ENCODE measurements around the gene CACNA2D1.
A peak's percentile ranks its signal among the peaks of the same experiment; 100 is the strongest.

CACNA2D1 gene

DNA sequence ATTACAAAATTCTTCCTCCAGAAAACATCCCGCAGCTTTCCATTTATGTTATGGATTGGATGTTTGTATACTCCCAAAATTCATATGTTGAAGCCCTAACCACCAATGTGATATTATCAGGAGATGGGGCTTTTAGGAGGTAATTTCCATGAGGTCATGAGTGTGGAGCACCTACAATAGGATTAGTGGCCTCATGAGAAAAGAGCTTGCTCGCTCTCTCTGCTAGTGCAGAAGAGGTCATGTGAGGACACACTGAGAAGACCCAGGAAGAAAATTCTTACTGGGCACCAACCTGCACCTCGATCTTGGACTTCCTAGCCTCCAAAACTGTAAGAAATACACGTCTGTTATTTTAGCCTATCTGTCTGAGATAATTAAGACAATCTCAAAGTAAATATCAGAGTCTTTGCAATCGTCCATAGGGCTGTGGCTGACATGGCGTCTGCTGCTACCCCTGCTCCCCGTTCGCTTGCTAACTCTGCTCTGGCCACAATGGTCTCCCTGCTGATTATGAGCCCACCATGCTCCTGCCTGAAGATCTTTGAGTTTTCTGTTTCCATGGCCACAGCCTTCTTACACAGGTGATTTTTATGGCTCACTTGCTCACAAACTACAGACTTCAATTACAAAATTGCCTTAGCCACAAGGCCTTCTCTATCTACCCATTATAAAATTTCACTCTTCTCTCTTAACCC lies 333.3 kb downstream of the CACNA2D1 start:
- no peak for DNase-seq (ENCODE audit: low spot score)

DNA sequence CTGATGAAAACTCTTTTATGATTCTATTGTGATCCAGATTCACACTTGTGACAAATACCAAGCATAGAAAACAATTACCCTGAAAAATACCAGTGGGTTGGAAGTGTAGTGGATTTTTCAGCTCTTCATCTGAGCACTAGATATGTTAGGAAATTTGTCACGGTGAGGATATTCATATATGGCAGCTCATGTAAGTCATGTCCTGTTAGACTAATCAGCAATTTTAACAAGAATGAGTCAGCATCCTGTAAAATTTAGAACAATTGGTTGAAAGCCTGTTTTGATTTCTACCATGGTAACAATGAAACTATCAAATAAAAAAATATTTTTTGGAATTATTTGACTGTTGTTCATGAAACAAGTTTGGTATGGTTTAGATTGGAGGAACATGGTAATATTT lies 334.3 kb downstream of the CACNA2D1 start:
- no peak for DNase-seq (ENCODE audit: low spot score)

DNA sequence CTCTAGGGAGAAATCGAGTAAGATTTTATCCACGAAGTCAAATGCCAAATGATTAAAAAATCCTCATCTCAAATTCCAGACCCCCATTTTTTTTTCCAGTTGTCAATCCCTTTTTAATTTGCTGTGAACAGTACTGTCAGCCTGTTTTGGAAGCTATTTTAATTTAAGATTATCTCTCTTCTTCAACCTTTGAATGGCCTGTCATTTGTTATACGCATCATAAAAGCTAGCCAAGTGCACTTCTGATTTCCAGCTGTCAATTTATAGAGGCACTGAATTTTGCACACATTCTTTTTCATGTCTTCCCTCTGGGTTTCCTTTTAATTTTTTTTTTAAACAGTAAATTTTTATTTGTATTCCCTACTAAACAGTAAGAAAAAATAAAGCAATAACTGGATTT lies 337.4 kb downstream of the CACNA2D1 start:
- DNase-seq (ENCODE audit: low spot score) = no peak

DNA sequence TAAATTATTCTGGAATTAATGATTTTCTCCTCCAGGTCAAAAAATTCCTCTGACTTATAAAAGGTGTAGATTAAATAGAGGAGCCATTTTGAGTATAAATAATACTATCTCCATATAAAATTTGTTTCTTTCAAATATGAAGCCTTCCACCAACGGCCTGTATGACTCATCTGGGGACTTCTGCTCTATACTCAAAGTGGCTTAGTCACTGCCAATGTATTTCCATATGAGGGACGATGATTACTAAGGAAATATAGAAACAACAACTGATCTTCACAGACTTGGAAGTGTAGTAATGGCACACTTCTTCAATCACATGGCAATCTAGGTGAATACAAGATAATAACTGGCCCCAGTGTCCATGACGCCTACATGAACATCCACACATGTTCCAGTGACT lies 338.1 kb downstream of the CACNA2D1 start:
- no peak for DNase-seq (ENCODE audit: low spot score)

DNA sequence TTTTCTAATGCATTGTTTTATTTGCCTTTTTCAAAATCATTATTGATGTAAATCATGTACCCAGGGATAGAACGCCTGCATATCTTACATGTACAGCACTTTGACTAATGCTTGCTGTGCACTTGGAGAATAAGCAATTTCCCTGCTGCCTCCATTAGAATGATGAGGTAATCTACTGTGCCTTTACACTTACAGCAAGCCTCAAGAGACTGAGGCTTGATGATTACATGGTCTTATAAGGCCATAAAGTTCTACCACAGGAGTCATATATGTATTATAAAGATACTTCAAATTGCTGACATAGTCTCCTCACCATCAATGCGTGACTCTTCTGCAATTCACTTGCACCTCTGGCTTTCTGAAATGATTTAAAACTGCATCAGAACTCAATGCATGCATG lies 345.2 kb downstream of the CACNA2D1 start:
- no peak for DNase-seq (ENCODE audit: low spot score)

DNA sequence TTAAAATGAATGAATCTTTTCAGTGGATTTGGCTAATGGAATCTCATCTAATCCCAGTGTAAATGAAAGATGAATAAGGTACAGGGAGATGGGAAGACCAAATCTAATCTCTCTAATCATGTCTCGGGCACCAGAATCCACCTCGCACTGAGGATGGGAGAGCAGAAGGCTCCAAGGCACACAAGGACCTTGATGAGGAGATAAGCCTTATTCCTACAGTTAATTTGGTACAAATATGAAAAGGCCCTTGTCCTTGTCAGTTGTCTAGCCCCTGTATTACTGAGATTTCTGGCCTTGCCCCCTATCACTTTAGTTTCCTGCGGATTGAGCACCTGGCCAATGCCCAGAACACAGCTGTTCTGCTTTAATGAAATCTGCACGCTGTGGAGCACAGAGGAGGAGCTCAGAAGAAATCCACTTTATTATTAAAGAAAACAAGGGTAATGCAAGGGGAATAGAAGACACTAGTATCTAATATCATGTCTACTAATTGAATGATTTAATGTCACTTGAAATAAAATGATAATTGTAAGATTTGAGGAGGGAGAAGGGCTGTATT lies 352.4 kb downstream of the CACNA2D1 start:
- no peak for DNase-seq (ENCODE audit: low spot score)

DNA sequence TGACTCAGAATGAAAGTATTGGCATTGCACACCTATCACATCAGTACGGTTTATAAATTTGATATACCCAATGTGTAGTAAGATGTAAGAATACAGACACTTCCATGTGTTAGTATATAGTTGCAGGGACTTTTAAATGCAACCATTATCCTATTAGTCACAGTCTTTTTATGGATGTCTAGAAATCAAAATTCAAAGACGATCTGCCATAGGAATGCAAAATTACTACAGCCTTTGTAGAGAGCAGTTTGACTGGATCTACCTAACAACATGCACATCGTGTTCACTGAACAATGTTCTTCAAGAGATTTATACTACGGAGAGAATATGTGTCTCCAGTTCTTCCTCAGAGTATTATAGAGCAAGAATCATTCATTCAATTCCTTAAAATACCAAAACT lies 356.5 kb downstream of the CACNA2D1 start:
- no peak for DNase-seq (ENCODE audit: low spot score)

DNA sequence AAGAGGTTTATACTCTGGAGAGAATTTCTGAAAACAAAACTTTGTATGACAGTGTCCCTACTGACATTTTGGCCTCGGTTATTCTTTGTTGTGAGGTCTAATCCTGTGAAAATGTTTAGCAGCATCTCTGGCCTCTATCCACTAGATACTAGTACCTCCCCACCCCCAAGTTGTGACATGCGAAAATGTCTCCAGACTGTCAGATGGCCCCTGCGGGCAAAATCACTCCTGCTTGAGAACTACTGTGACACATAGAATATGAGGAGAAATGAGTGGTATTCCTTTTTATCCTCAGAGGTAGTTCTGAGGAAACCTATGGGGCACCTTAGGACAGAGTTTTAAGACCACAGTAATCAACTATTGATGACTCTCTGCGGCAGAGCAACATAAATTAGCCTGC lies 358.5 kb downstream of the CACNA2D1 start:
- DNase-seq (ENCODE audit: low spot score) = no peak

DNA sequence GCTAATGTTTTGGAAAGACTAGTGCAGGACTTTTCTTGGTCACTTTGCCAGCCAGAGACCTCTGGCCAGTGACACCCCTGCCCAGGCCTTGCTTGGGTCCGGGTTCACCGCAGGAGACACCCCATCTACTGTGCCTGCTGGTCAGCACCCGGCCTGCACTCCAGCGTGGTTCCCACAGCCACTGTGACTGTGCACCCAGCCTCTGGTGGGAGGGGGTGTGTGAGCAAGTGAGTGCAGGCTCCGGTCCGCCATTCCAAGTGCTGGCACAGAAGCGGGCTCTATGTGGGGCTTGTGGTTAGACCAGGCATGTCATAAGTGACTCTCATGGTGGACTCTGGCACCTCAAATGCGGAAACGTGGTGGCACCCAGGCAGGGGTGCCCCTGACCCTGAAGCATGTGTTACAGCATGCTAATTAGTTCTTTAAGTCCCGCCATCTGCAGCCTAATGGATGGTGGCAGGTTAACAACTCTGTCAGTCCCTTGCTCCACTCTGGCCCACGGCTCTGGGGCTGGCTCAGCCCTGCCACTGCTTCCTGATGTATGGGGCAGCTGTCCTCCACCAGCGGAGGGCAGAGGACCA lies 361.8 kb downstream of the CACNA2D1 start:
- no peak for DNase-seq (ENCODE audit: low spot score)

DNA sequence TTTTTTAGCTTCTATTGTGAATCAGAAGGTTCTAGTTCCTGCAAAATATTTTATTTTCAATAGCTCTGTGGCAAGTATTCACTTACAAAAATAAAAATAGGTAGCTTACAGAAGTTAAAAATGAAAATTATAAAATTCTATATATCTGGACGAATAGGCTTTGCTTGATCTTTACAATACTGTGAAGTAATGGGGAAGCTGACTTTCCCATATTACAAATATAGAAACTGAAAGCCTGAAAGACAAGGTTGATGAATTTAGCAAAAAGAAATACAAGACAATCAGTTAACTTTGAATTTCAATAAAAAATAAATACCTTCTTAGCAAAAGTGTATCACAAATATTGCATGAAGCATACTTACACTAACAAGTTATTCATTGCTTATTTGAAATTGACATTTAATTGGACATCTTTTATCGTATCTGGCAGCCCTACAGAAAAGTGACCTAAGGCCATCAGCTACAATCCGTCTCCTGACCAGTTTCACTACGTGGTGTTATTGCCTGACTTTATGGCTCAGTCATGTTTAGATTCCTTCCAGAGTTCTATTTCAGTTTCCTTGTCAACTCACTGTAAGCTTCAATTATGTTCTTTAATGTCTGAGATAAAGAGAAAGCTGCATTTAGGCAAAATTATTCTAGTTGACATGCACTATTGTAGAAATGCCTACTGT lies 363.2 kb downstream of the CACNA2D1 start:
- no peak for DNase-seq (ENCODE audit: low spot score)

DNA sequence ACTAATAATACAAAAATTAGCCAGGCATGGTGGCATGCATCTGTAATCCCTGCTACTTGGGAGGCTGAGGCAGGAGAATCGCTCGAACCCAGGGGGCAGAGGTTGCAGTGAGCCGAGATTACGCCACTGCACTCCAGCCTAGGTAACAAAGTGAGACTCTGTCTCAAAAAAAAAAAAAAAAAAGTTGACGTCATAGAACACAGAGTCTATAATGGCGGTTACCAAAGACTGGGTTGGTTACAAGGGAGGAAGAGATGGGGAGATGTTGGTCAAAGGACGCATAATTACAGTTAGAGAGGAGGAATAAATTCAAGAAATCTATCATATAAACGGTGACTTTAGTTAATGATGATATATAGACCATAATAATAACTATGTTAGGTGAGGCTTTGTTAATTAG lies 364.1 kb downstream of the CACNA2D1 start:
- no peak for DNase-seq (ENCODE audit: low spot score)

DNA sequence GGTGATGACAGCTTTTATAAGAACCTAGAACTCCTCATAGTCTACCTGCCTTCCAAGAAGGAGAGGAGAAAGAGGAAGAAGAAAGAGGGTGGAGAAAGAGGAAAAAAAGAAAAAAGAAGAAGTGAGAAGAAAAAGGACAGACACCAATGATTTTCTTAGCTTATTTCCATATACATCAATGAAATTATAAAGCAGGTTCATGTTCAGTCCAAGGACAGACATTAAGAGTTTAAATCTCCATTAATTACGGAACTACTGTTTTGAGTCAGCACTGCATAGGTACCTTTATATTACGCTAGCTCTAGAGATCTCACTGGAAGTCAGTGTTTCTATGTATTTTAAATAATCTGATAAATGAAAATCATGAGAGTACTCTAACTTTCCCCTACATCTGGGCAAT lies 364.8 kb downstream of the CACNA2D1 start:
- DNase-seq (ENCODE audit: low spot score) = no peak

DNA sequence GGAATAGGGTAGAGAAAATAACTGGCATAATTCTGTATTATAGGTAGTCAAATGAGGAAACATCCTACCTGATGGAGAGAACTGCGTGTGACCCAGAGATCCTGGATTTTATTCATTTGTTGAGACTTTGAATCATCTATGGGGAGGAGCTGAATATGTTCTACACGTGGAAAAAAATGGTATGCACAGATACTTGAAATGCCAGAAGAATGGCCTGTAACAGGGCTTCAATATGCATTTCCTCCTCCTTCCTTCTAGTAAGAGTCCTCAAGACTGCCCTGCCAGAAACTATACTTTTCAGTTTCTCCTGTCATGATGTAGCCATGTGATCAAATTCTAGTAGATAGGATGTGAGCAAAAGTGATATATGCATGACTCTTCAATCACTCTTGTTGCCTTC lies 372.1 kb downstream of the CACNA2D1 start:
- DNase-seq (ENCODE audit: low spot score) = no peak

DNA sequence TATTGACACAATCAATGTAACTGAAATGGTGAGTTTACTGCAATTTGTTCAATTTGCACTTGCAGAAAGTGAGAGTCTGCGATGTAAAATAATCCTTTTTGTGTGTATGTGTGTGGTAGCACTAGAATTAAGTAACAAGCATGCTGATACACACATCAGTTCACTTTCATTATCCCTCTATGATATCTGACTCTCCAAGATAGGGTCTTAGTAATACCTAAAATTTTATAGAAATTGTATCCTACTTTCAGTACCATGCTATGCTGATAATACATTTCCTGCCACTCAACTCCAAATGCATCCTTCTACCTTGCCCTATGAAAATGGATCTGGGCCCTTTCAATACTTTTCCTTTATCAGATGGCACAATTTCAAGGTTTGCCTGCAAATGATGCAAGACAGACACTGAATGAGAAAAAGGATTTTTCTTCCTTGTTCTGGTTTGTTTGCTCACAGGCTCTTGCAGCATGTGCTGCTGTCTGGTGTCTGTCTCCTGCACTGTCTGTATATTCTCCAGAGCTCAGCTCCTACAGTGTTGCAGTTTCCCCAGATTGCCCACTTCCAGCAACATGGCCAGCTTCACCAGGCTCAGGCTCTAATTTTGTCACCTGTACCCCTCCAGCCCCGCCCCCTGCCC lies 375.8 kb downstream of the CACNA2D1 start:
- no peak for DNase-seq (ENCODE audit: low spot score)

DNA sequence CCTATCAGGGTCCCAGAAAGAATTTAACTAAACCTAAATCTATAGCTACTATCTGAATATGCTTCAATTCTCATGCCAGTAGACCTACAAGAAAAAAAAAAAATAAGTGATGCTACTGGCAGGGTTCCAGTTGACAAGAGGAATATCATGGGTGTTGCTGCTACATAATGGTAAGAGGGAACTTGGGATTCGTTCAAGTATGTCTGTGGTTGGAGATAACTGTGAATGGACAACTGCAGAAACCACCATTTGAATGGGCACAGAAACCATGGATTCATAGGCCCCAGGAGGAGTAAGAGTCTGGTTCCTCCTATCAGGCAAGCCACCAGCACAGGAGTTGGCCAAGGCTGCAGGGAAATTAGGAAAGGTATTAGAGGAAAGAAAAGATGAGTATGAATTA lies 386.1 kb downstream of the CACNA2D1 start:
- DNase-seq (ENCODE audit: low spot score) = no peak

DNA sequence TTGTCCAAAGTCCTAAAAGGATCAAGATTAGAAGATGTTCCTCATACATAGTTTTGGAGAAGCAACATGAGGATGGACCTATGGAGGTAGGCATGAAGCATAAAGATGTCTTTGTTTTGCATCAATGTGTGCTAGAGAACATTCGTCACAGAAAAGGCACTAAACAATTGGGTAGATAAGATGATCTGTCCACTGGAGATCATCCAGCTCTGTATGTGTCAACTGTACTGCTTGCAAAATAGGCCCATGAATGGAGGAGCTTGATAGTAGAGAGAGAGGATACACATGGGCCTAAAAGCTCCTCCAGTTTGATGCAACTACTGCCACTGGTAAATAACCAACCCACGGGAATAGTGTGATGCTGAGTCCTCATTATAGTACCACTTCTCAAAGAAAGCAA lies 387.3 kb downstream of the CACNA2D1 start:
- no peak for DNase-seq (ENCODE audit: low spot score)

DNA sequence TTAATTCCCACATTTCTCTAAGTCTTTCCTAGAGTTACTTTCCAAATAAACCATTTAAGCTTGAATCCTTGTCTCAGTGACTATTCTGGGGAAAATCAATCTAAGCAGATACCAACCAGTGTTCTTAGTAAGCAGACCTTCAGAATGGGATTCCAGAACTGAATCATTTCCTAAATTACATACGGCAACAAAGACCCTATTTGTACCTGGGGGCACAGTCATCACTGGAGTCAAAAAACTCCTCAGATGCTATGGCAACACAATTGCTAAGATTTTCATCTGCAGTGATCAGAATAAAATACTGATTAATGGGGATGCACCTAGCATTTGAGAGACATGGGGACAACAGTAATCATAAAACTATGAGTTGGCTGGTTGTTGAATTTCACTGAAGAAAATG lies 389.0 kb downstream of the CACNA2D1 start:
- DNase-seq (ENCODE audit: low spot score) = no peak

DNA sequence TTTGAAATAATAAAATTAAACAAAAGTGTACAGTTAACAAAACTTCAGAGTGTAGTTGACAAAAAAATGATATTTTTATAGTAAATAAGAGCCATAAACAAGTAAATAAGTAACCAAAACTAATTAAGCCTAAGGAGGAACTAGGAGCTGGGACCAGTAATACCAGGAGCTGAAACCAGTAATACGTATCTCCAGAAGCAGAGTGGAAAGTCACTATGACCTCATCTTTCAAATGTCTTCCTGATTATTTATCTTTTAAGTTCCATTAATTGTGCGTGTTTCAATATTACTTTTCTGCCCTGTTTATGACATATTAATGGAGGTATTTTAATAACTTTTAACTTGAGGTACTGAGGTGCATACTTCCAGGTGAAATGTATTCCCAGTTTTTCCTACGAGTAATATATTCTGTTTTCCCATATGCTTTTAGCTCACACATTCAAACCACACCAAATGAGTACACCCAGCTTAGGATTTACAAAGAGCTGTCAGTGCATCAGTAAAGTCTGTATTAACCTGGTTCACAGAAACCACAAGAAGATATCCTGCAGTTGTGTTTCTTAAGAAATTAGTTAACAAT lies 390.0 kb downstream of the CACNA2D1 start:
- no peak for DNase-seq (ENCODE audit: low spot score)

DNA sequence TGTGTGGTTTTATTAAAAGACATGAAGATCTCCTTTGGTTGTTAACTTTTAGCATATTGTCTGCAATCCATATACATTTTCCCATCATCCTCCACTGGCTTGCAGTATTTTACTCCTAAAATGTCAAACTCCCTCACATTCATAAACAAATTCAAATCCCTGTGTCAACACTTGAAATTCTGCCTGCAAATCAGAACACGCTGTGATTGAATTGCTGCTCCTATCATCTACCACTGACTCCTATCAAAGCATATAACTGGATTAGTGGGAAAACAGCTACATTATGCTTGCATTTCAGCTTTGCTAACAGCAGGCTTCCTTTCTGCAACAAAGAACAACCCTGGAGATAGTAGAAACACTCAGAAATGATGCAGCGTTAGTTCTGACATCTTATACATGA lies 392.0 kb downstream of the CACNA2D1 start:
- DNase-seq (ENCODE audit: low spot score) = no peak

DNA sequence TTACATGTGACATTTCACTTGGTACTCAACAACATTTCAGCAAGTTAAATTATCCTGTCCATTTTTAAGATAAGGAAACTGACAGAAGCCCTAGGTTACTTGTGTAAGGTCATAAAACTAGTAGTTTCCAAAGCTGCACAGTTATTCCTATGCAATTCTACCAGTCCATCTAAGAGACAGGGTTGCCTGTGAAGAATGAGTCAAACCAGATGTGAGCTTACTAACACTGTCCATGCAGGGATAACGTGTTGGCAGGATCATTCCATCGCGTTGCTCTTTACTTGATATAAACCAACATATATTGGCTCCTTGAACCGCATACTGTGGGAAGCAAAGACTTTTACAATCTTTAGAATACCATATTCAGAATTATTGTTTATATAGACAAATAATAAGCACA lies 392.8 kb downstream of the CACNA2D1 start:
- no peak for DNase-seq (ENCODE audit: low spot score)

DNA sequence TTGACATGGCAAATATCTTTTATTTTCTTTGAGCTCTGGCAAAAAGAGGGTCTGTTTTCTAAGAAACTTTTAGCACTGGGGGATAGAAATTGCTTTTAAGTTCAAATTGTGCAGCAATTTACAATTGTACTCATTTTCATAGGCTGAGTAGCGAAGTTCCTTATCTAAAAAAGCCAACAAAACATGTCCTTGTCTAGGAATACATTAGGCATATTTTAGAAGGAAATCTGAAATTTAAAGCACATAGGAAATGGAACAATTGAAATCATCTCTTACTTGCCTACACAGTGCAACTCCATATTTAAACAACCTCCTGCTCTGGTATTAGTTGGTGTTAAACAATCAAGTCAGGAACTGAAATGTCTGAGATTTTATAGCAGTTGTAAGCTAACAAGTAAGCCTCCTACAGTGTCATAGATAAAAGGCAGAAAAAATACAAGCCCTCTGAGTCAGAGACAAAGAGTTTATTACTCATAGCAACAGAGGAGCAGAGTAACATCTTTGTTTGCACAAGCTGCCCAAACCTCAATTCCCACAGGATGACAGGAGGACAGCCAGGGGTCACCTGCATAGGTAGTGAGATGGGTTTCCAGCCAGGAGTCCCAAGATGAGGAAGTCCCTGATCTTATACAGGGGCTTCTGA lies 393.6 kb downstream of the CACNA2D1 start:
- peak; percentile 18 for DNase-seq (ENCODE audit: low spot score)

DNA sequence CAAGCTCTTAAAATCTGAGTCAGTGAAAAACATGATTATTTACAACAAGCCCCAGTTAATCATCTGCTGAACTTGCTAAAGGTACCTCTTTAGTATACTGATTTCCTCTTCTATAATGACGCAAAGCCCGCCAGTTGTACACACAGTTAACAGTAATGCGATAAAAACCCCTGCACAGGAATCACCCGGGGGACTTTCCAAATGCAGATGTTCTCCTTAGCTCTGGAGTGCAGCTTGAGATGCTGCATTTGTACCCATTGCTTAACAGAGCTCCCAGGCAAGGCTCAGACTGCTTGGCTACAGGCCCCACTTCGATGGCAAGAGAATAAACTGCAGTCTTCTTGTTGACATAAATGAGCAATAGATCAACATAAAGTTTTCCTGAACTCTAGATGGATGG lies 394.1 kb downstream of the CACNA2D1 start:
- peak; percentile 9 for DNase-seq (ENCODE audit: low spot score)

All from putamen (tissue), 1 donor.